HG03060 (cell line): ENCODE measurements around the gene IL22.
"Not testable (repeated sequence)": the region's sequence is repeated elsewhere in the genome, so short reads cannot be mapped to it uniquely, and the experiment has no call there.

Source experiments
- ATAC-seq: cut with Tn5 transposase; IDR thresholded peaks from one replicate; pipeline ENCODE4 v1.9.1; 2021; ENCODE audit warnings: low read depth, moderate number of reproducible peaks; ENCODE audit not compliant: unreplicated experiment

Gene IL22

DNA sequence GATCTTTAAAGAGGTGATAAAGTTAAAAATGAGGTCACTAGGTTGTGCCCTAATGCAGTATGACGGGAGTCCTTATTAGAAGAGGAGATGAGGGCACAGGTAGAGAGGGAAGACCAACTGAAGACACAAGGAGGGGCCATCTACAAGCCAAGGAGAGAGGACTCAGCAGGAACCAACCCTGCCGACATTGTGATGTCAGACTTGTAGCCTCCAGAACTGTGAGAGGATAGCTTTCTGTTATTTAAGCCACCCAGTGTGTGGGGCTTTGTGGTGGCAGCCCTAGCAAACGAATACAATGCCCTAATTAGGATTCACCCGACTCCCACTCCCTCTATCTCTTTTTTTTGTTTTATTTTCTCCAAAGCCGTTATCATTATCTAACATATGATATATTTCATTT, 19.9 kb downstream of the IL22 start:
- ATAC-seq, result no peak

DNA sequence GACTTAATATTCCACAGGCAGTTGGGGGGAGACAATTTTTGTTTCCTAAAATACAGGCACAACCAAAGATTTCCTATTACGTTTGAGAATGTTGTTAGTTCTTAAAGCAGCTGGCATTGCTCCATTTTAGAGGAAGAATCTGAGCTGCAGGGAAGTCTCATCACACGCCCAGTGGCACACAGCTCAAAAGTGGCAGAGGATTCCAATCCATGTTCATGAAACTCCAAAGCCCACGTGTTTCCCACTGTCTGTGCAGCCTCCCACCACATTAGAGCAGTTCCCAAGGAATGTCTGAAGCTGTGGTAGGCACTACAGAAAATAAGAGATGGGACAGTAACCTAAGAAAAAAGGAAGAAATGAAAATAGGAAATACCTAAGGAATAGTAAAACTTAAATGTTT, 21.7 kb downstream of the IL22 start:
- no peak for ATAC-seq

DNA sequence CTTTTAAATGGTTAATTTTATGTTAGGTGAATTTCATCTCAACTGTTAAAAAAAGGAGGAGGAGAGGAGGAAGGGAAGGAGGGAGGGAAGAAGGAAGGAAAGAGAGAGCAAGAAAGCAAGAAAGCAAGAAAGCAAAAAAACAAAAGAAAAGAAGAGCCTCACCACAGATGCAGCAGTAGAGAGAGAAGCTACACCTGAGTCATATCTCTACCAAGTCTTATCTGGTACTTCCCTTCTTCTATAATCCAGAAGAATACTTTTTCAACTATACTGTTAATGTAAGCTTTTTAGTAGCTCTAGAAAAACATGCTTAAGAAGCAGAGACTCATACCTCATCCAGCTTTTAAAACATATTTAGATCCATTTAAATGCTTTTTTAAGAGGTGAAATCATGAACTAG, 22.2 kb downstream of the IL22 start:
- no peak for ATAC-seq

DNA sequence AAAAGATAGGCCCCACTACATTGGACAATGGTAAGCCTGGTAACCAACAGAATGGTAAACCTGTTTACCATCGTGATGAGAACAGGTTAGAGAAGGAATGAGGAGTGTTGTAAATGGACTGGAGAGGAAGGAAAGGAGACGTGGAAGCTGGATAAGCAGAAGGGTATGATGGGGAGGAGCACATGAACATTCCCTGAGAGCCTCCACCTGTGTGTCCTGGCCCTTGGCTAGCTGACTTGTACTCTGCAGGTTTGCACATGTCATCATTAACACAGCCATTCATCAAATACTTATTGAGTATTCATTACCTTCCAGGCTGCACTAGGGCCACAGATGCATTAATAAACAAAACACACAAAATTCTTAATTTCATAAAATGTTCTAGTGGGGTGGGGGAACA, 23.4 kb downstream of the IL22 start:
- ATAC-seq, result no peak

DNA sequence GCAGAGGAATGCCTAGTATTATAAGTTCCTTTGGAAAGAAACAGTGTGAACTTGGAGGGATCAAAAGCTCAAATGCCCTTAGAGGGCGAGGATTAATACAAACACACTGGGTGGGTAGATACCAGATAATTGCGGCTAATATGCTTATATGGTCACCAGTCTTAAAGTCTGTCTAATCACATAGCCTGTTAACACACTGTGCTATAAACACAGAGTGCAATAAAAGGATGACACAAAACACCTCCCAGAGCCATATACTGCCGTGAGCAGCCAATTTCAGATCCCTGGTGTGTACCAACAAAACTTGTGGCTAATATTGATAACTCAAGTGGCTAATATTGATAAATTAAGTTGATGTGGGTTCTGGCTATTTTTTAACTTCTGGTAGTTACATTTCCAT, 26.0 kb downstream of the IL22 start:
- no peak for ATAC-seq

DNA sequence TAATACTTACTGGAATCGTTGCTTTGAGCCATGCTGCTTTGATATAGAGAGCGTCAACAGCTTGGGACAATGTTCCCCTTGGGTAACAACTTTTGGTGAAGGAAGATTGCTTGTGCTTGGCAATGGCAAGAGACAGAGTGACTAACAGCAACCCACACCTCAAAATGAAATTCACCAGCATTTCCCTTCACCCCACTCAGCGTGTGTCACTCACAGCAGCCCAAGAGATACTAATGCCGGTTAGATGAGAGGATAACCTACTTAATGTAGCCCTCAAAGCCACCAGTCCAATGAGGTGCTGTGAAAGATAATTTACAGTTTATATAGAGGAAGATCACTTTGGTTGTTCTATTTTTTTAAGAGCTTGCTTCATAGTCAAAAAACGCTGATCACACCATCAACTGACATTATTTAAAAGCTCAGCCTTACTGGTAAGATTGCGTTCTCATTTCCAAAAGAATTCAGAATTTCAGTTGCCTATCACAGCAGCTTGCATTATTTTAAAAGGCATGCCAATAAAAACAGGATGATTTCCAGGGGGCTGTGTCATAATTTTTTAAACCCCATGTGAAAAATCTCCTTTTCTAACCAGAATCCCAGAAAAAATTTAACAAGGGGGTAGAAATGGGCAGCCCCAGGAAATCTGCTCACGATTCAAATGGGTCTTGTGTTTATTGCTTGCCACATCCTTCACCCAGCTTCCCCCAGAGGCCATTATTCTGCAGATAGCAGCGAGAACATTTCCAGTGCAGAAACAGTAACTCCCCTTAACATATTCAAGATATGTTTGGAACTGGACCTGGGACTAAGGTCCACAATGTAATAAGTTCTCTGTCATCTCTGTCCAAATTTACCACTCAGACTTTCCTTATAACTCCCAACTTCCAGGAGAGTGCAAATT, 27.6 kb downstream of the IL22 start, which contains the start of gene IL26:
Gene IL26, minus strand, starts transcription at position 235 of the 901 bp plus-strand sequence. Its CDS starts 54 bp downstream, at position 181.
- no peak for ATAC-seq

DNA sequence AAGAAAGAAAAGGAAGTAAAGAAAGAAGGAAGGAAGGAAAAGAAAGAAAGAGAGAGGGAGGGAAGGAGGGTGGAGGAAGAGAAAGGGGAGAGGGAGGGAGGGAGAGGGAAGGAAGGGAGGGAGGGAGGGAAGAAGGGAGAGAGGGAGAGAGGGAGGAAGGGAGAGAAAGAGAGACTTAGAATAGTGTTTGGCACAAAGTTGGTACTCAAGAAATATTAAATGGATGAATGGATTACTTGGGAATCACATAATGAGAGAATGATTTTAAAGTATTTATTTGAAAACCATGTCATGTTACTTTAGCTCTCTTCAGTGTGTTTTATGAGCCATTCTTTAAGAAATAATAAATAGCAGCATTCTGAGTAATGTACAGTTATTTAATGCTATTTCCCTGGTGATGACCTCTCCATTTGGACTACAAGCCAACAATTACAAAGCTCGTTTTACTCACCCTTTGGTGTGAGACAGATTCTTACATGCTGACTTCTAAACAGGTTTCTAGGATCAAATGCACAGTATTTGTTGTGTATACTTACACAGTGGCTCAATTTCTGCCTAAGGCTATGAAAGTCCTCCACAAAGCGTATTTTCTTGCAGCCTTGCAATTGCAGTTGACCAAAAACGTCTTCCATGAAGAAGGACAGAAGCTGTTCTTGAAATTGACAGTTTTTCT, 28.7 kb downstream of the IL22 start:
- no peak for ATAC-seq

DNA sequence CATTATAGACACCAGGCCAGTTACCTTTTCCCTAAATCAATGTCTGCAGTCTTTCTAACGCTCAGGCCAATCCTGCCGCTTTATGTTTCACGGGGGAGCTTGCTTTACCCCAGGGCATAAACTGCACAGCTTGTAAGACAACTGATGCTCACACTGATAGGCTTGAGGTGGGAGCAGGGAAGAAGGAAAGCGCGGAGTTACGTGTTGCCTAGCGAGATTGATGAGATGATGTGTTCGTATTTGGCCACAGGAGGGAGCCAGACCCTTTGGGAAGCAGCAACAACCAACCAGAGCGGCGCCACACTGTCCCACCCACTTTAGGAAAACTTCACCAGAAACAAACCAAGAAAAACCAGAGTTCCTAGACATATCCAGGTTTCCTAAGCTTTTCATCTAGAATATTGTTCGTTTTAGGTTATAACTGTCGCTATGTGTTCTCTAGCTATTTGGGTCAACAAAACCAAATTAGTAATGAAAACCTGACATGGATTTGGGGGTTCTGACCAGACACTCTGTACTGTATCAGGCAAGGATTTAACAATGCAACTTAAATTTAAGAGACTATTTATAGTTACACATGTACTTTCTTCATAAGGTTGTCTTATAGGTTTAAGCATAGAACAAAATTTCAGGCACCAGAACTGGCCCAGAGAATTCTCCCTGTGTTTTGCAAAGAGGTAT, 30.2 kb downstream of the IL22 start:
- peak; percentile 79 for ATAC-seq

DNA sequence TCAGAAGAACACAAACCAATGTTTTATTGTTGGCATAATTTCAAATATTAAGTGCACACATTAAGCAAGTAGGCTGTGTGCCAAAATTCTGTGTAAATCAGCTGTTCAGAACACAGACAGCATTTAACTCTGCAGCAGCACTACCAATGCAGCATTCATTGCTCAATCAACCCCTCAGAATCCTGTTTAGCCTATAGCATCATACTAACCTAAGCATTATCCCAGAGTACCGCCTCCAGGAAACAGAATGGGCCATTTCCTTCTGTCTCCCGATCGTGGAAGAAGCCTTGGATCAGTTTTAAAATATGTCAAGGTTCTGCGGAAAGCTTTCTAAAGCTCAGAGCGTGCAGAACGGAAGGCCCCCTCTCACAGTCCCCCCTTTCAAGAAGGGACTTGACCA, 31.1 kb downstream of the IL22 start:
- no peak for ATAC-seq

DNA sequence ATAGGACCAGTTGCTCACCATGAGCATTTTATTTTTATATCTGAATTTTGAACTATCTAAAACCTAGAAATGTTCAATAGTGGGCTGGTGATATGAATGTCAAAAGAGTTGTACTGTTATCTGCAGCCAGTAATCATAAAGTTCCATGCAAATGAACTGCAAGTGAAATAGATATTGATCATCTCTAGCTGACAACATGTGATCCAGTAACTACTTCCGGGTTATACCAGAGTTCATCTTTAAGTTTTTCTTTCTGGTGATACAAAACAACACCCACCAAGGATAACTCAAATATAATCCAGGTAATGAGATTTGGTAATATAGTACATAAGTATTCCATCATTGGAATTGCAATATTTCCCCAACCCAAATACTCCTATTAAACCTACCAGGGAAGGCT, 31.9 kb downstream of the IL22 start:
- ATAC-seq, result no peak

DNA sequence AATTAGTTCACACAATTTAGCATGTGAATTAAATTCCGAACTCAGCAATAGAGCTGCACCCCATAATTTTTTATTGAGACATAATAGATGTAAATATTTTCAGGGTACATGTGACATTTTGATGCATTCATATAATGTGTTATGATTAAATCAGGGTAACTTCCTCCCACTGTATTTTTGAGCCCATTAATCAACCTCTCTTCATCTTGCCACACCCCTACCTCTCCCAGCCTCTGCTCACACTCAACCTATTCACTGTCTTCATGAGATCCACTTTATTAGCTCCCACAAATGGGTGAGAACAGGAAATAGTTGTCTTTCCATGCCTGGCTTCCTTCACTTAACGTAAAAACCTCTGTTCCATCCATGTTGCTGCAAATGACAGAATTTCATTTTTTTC, 42.5 kb downstream of the IL22 start:
- ATAC-seq, result no peak

DNA sequence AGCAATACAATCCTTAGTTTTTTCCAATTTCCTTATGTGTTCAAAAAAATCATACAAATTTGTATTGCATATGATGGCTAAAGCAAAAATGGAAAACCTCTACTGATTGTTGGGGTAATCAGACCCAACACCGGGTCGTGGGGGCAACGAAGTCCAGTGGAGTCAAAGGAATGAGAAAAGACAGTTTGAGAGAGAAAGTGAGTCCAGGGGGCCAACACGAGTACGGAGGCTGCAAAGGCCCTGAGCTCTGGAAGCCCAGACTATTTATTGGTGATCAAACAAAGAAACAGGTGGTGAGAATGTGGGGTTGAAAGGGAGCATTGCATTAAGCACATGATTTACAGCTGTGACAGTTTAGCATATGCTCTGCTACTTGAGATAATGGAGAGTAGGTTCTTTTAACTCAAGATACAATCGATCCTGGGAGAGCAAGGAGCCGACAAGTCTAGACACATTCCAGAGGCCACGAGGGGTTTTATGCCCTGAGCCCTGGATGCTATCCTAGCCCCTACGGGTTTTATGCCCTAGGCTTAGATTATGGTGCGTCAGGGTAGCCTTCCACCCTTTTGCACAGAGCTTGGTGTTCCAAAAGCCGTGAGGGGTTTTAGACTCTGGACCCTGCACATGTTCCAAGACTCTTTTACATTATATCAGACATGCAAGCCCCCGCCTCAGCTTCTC, 44.2 kb downstream of the IL22 start:
- ATAC-seq, result not testable (repeated sequence)

DNA sequence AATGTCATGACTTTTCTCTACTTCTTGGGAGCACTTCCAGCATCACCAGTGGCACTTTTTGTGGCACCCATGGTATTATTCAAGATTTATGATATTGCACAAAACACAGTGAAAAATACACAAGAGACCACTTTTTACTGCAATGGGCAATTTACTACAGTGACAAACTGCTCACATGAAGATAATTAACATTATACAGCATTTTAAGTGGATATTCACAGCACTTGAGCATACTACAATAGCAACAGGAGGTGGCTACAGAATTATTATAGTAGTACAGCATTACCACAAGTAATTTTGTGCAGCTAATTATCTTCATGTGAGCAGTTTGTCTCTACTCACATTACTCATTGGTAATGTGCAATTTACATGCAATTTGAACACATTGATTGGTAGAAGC, 46.1 kb downstream of the IL22 start:
- no peak for ATAC-seq

DNA sequence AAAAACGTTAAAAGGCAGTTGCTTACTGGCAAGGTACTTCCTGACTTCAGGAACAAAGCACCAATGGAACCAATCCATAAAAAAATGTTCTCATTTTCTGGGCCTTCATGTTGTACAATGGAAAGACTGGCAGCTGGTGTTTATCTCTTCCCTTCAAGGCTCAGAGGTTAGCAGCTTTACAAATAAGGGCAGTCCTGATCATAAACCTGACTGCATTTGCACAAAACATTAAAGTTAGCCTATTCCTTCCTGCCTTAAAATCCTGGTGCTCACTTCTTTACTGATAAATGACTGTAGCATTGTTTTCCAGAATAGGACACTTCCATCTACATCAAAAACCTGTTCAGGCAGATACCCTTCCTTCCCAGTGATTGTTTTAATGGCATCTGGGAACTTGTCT, 47.0 kb downstream of the IL22 start:
- ATAC-seq, result no peak

DNA sequence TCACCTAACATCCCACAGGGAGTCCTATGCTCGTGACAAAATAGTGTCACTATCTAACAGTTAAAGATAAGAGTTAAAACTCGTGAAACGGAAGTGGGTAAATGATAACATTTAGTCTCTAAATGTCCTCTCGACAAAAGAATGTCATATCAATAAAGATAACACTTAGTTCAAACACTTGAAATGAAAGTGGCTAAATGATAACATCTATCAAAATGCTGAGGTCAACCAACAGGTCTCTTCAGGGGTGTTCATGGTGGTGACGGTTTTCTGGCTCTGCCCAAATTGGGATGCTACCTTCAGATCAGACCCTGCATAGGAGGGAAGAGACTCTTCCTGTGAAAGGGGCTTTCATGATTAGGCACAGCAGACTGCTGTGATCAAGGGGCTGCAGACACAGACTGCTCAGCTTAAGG, 49.9 kb downstream of the IL22 start:
- ATAC-seq, result no peak

DNA sequence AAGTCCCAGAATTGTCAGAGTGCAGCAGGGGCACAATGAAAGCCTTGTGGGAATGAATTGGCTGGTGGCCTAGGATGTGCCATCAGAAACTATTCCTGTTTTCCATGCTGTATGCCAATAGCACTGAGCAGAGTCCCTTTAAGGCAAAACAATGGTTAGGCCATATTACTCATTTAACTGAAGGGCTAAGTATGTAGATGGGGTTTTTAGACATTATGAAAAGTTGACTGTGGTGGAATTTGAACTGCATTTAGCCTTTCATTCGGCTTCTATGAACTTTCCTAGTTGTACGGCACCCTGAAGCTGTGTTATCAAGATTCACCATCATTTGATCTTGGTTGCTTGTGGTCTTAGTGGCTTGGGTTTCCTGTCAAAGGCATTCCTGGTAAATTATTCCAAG, 52.5 kb downstream of the IL22 start:
- no peak for ATAC-seq

DNA sequence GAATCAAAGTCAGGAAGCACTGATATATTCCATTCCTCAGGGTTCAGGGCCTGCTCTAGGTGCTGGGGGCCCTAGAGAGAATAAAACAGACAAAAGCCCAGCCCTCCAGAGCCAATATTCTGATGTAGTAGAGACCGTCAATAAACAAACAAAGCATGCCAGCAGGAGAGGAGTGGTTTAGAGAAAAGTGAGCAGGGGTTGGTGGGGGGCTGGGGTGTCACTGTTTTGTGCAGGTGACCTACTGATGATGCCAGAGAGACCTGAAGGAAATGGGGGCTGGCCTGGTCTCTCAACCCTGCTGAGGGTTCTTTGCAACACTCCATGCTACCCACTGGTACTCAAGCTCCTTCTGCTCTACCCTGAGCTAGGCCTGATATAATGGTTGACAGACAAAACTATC, 54.3 kb downstream of the IL22 start:
- ATAC-seq, result no peak

DNA sequence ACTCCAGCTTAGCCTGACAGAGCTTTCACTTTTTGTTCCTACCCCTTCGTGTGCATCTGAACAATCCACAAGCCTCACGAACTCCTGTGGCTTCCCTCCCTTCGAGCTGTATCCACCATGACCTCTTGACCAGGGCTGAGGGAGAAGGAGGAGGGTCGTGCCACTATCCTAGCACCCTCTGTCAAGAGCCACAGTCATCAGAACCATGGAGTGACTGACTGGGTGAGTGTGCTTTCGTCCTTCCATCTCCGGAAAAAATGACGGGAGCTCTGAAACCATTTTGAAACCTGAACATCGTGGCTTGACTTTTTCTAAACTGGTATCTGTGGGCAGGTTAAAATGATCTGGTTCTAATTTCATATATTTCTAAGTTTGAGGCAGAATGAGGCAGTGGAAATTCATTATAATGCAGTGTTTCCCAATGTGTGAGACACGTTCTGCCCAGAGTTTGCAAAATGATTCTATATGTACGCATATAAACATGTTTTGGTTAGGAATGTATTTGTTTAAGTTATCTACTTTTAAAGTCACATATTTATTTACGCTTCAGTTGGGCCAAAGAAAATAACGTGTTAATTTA, 54.8 kb downstream of the IL22 start:
- no peak for ATAC-seq
